ENCODE measurements around the gene LRATD1. TPM values are rescaled to one million over a fixed set of nuclear protein-coding genes. Genes with fewer than 3 reads are reported as not detected.

The LRATD1 gene
- total RNA-seq, 1 experiment from 2014 or later = 0.27 TPM

GRCh38 chr2:14626873-14627272, 5.6 kb upstream of the LRATD1 start:
- H3K27ac Mint-ChIP-seq (ENCODE audit: unreplicated experiment) = no peak overlapping the region
- BruUV-seq (replicated peaks) = no TSS peak
- Histone ChIP-seq H3K4me1 (no peaks in the 10 kb centered on the region), H3K36me3 (ENCODE audit: control insufficient read depth, insufficient read depth, low read length) (no peaks in the 10 kb centered on the region), H3K9me3 (0 out of 2 replicates have a peak, but pooled peaks cover 2% of the 10 kb centered on the region), H3K4me3 (ENCODE audit: low read depth, low read length) (no peak overlapping the region), H3K27me3 (replicated peaks; ENCODE audit: control insufficient read depth, insufficient read depth, low read length) (no peaks in the 10 kb centered on the region)
- H3K9me3 Mint-ChIP-seq (ENCODE audit: unreplicated experiment) = no peaks in the 10 kb centered on the region
- TF ChIP-seq CTCF (IDR thresholded peaks at IDR 0.05; ENCODE audit: insufficient read depth in 1 of 2, low read depth in 1 of 2, low read length in 1 of 2, severe bottlenecking in 1 of 2, unreplicated experiment in 1 of 2) = no peak
- H3K27me3 Mint-ChIP-seq (ENCODE audit: insufficient read depth, unreplicated experiment) = peaks cover 6% of the 10 kb centered on the region
- intact Hi-C loops (cut with micrococcal nuclease; ENCODE audit: unreplicated experiment) = no loop called here
- ChIA-PET CTCF (no interaction called here), POLR2A (no interaction called here)
- DNase-seq = no peak
- no peaks in the 10 kb centered on the region for H3K36me3 Mint-ChIP-seq (ENCODE audit: insufficient read depth, unreplicated experiment)
- no peaks in the 10 kb centered on the region for H3K4me1 Mint-ChIP-seq (ENCODE audit: low read depth, unreplicated experiment)
- H3K4me3 Mint-ChIP-seq (ENCODE audit: unreplicated experiment) = no peak overlapping the region

GRCh38 chr2:14628901-14629300, 3.6 kb upstream of the LRATD1 start:
- no peak overlapping the region for H3K4me3 Mint-ChIP-seq (ENCODE audit: unreplicated experiment)
- peaks cover 10% of the 10 kb centered on the region for H3K27me3 ChIP-seq (replicated peaks; ENCODE audit: control insufficient read depth, insufficient read depth, low read length)
- H3K27ac Mint-ChIP-seq (ENCODE audit: unreplicated experiment) = no peak overlapping the region

GRCh38 chr2:14631406-14632040, 994 bp upstream of the LRATD1 start:
- 0 out of 2 replicates have a peak, but pooled peaks cover 2% of the 10 kb centered on the region for H3K9me3 ChIP-seq
- no peak overlapping the region for H3K4me3 ChIP-seq (ENCODE audit: low read depth, low read length)
- H3K27me3 Mint-ChIP-seq (ENCODE audit: insufficient read depth, unreplicated experiment) = peaks cover 20% of the 10 kb centered on the region

More at GRCh38 chr2:14628901-14629300, 3.6 kb upstream of the LRATD1 start:
- BruUV-seq (replicated peaks) = no TSS peak
- Mint-ChIP-seq H3K27me3 (ENCODE audit: insufficient read depth, unreplicated experiment) (peaks cover 12% of the 10 kb centered on the region), H3K36me3 (ENCODE audit: insufficient read depth, unreplicated experiment) (no peaks in the 10 kb centered on the region), H3K4me1 (ENCODE audit: low read depth, unreplicated experiment) (no peaks in the 10 kb centered on the region), H3K9me3 (ENCODE audit: unreplicated experiment) (no peaks in the 10 kb centered on the region)
- Histone ChIP-seq H3K36me3 (ENCODE audit: control insufficient read depth, insufficient read depth, low read length) (no peaks in the 10 kb centered on the region), H3K9me3 (0 out of 2 replicates have a peak, but pooled peaks cover 2% of the 10 kb centered on the region), H3K4me3 (ENCODE audit: low read depth, low read length) (no peak overlapping the region), H3K4me1 (peaks cover 9% of the 10 kb centered on the region)
- CTCF ChIA-PET = no interaction called here
- TF ChIP-seq CTCF (IDR thresholded peaks at IDR 0.05; ENCODE audit: insufficient read depth in 1 of 2, low read depth in 1 of 2, low read length in 1 of 2, severe bottlenecking in 1 of 2, unreplicated experiment in 1 of 2) = no peak
- POLR2A ChIA-PET = no interaction called here
- peak in 1 of 2 experiments; percentile 43 for DNase-seq
- intact Hi-C loops (cut with micrococcal nuclease; ENCODE audit: unreplicated experiment) = no loop called here

More at GRCh38 chr2:14631406-14632040, 994 bp upstream of the LRATD1 start:
- H3K36me3 ChIP-seq (ENCODE audit: control insufficient read depth, insufficient read depth, low read length) = no peaks in the 10 kb centered on the region
- peaks cover 15% of the 10 kb centered on the region for H3K27me3 ChIP-seq (replicated peaks; ENCODE audit: control insufficient read depth, insufficient read depth, low read length)
- Mint-ChIP-seq H3K4me1 (ENCODE audit: low read depth, unreplicated experiment) (no peaks in the 10 kb centered on the region), H3K27ac (ENCODE audit: unreplicated experiment) (no peak overlapping the region), H3K4me3 (ENCODE audit: unreplicated experiment) (peak overlapping the region; percentile 59), H3K36me3 (ENCODE audit: insufficient read depth, unreplicated experiment) (no peaks in the 10 kb centered on the region), H3K9me3 (ENCODE audit: unreplicated experiment) (no peaks in the 10 kb centered on the region)
- intact Hi-C loops (cut with micrococcal nuclease; ENCODE audit: unreplicated experiment) = loop anchor here (10.0 kb wide), 2 partner anchors 273 to 347 kb away; no protein-coding TSS in a partner anchor
- POLR2A ChIA-PET = no interaction called here
- DNase-seq = no peak
- TF ChIP-seq CTCF (IDR thresholded peaks at IDR 0.05; ENCODE audit: insufficient read depth in 1 of 2, low read depth in 1 of 2, low read length in 1 of 2, severe bottlenecking in 1 of 2, unreplicated experiment in 1 of 2) = no peak
- peaks cover 20% of the 10 kb centered on the region for H3K4me1 ChIP-seq
- BruUV-seq (replicated peaks) = no TSS peak
- CTCF ChIA-PET = no interaction called here

Measured in Caco-2 (cell line).